HG02840 (cell line): ENCODE data around the gene CLASP1.
"Not testable (repeated sequence)": the region's sequence is repeated elsewhere in the genome, so short reads cannot be mapped to it uniquely, and the experiment has no call there.

ENCODE experiments used
- ATAC-seq: cut with Tn5 transposase; IDR thresholded peaks from one replicate; pipeline ENCODE4 v1.9.1; 2021; ENCODE audit warnings: mild to moderate bottlenecking, moderate library complexity, moderate number of reproducible peaks; ENCODE audit not compliant: unreplicated experiment, low FRiP score

CLASP1 gene

DNA sequence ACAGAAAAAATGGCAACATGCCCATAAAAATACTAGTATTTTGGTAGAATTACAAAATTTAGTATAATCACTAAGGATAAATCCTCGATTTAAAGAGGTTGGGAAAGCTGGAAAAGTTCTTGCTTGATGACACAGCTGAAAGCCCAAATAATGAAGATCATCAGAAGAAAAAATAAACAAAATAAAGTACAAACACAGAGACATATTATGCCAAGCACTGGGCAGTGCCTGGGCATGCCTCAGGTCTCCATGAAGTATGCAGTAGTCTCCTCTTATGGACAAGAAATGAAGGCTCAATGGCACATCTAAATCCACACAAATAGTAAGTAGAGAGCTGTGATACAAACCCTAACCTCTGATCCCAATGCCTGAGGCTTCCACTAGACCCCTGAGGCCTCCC is 60.9 kb downstream of the CLASP1 start:
- ATAC-seq = no peak

DNA sequence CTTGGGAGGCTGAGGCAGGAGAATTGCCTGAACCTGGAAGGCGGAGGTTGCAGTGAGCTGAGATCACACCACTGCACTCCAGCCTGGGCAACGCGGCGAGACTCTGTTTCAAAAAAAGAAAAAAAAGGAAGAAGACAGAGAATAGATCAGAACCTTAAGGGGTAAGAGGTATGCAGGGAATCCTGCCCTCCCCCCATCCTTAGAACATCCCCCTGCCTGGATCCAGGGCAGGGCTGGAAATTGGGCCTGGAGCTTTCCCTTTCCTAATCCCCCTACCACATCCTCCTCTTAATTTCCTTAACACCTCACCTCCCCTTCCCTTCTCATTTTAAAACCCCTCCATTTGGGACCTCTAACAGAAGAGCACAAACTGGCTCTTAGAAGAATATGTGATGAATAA is 62.1 kb downstream of the CLASP1 start:
- ATAC-seq = no peak

DNA sequence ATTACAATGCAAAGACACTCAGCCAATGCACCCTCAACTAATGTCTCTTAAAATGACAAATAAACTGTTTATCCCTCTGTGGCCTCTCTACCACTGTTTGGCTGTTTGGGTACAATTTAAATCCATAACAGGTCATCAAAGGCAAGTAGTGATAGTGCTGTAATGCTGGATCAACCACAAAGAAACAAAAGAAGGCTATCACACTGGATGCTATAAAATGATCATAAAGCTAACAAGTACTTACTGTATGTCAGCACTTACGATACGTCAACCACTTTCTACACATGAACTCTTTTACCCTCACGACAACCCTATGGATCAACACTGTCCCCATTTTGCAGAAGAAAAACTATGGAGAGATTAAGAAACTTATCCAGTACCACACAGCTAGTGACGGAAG is 64.5 kb downstream of the CLASP1 start:
- no peak for ATAC-seq

DNA sequence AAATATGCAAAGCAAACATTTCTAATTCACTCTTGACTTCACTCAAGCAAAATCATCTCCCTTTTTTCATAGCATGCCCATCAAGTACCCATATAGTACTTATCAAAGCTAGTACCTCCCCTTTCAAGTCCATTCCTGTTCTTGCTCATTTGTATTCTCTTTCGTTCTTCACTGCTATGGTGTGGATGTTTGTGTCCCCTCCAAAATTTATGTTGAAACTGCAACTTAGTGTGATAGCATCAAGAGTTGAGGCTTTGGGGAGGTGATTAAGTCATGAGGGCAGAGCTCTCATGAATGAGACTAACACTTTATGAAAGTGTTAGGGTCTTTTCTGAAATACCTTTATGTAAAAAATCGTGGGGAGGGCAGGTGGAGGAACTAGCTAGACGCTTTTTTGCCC is 65.7 kb downstream of the CLASP1 start:
- no peak for ATAC-seq

DNA sequence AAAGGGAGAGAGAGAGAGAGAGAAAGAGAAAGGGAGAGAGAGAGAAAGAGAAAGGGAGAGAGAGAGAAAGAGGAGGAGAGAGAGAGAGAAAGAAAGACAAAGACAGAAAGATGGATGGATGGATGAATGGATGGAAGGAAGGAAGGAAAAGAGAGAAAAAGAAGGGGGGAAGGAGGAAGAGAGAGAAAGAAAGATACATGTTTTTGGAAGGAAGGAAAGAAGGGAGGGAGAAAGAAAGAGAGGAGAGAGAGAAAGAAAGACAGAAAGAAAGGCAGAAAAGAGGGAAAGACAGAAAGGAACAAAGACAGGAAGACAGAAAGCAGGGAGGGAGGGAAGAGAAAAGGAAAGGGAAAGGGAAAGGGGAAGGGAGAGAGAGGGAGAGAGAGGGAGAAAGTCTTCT is 67.0 kb downstream of the CLASP1 start:
- ATAC-seq = no peak

DNA sequence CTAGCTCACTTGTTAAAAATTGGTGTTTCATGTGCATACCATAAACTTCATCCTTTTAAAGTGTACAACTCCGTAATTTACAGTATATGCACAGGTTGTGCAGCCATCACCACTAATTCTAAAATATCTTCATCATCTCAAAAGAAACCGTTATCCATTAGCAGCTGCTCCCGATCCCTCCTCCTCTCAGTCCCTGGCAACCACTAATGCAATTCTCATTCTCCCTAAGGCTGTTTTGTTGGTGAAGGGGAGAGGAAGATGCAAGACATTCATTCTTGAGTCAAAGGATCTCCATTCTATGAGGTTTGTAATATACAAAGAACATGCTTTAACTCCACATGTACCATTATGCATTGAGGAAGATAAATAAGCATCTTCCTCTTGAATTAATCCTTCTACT is 70.0 kb downstream of the CLASP1 start:
- ATAC-seq = no peak

DNA sequence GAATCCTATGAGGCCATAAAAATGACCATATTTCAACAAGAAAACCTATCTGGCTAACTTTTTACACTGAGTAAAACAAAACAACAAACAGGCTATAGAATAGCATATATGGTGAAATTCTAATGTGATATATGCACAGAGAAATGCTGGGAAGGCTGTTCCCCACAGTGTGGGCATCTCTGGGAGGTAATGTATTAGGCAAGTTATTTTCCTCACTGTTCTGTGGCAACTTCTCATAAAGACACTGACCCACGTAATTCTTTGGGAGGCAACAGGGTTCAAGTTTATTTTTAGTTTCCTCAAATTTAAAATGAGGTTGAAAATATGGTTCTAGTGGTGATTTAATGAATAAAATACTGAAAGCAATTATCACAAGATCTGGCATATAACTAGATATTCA is 71.9 kb downstream of the CLASP1 start:
- no peak for ATAC-seq

DNA sequence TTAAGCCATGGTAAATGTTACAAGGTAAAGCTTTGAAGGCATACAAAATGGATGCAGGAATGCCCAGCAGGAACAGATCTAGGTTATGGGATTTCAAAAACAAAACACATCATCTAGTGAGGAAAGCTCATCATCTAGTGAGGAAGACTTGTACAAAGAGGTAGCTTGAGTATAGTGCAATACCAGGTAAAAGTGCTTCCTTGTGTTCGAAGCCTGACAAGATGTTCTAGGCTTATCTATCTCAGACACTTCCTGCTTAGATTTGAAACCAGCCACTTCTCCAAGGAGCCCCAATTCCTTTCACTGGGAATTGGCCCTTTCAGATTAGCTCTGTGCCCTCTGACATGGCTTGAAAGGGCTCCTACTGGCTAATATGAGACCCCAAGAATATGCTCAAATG is 73.0 kb downstream of the CLASP1 start:
- no peak for ATAC-seq

DNA sequence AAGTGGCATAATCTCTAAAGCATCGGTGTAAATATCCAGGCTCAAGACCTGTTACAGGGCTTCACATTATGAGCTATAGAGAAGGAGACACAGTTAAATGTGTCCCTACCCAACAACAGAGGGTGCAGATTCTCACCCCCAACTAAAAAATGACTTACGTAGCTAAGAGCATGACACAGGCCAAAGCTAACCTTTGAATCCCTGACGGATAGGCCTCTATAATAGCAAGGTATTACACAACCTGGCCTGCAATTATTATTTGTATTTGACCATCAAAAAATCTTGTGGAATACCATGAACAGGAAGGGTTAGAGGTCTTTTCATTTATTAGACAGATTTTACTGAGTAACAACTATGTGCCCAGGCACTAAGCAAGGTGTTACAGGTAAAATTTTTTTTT is 73.5 kb downstream of the CLASP1 start:
- ATAC-seq = no peak

DNA sequence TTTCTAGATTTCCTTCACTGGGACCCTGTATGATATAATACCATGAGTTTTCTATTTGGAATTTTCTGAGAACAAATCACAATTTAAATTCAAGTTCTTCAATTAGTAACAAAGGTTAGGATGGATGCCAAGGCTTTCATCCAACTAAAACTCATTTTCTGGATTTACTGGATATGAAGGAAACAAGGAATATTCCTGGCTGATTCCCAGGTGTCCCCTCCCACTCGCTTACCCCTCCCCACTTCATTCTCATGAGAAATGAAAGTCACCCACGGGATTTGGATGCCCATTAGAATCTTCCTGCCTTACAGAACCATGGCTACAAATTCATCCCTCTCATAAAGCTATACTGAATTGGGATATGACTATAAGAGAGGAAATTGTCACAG is 78.6 kb downstream of the CLASP1 start:
- ATAC-seq = no peak

DNA sequence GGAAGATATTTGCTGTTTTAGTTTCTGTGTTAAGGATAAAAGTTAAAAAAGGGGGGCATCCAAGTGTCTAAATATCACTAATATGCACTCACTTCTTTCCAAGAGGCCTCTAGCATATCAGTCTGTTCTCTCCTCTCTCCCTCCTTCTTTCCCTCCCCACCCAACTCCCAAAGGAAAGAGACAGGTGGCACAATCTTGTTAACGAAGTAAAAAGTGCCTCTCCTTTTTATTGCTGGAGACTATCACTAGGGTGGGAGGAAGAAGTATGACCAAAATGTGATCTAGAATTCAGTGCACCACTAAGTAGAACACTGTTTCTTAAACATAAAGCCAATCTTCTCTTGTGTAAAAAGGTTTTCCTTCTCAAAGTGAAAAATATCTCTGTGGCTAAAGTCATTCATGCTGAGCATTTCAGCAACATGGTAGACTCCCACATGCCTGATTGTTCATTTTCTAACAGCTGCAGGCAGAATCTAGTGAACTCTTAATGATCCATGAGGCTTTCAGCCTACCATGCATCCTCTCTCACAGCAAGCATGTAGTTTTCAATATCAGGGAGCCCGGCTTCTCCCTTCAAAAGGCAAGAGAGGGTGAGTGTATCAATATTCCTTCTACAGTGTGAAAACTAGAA is 79.1 kb downstream of the CLASP1 start:
- no peak for ATAC-seq

DNA sequence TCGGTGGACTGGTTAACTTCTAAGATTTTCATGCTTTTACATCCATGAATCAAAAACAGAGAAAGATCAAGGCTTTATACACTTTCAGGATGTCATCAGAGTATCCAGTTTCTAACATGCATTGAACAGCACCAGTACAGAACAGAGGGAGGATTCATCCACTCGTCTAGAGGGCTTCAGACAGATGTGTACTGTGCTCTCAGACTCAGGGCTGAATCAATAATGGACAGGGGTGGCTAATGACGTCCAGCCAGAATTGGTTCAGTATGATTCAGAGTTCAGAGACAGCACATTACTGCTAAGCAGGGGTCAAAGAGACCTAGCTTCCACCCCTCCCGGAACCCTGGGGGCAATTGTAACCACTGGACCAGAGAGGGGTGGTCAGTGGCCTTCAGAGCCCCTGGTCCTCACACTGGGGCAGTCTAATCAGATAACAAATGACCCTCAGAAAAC is 81.3 kb downstream of the CLASP1 start:
- ATAC-seq = no peak

DNA sequence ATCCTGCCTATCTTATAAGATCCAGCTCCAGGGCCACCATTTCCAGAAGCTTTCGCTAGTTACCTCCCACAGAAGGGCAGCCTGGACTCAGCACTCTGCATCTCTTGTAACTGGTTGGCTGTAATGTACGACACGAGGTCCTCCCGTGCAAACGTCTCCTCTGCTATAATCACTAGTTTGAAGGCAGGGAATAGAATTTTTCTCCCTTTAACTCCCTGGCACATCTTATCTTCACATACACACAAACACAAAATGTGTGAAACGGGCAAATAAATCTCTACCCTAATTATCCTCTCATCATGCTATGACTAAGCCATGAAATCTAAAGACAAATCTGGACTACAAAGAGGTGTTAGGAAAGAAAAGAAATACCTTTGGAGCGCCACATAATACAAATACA is 81.8 kb downstream of the CLASP1 start:
- ATAC-seq = no peak

DNA sequence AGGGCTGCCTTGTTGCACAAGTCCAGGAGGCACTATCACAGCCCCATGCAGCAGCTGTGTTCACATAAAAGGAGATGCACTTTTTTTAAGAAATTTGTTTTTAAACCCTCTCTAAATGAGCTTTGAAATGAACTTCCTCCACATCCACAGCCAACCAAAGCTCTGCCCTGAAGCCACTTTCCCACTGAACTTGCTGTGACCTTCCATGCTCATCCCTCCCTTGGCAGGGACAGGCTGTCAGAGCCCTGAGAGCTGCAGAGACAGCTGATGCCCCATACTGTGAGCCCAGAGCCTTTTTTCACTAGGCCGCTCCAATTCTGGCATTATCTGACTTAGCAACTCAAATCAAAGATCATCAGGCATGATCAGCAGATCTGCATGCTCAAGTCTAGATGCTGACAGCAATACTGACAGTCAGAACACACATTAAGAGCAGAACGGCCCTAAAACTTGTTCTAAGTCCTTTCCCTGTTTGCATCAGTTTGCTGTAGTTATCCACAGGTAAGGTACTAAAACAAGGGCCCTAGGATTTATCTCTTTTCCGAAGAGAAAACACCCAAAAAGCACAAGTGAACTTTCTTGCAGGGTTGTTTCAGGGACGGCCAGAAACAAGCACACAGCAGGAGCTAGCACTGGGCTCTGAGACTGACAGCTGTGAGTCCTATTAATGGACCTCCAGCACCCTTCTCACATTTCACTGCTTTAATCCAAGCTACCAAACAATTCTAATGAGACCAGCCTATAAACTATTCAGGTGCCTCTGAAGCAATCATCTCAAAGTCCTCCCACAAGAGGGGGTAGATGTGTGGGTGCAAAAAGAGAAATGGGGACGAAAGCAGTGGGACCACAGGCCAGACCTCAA is 83.6 kb downstream of the CLASP1 start:
- no peak for ATAC-seq

DNA sequence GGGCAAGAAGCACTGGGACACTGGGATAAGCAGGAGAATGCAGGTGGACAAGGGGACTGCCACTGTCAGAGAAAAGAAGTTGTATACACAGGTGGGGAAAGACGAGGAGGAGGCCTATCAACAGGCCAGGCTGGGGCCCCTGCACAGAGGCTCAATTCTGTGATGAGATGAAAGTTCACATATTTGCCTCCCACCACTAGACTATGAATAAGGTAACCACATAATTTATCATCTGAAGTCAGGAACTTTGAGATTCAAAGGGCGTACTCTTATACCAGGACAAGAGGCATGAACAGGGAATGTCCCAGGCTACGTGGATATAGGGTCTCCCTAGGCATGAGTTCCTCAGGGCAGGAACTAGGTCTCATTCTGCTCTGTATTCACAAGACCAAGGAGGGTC is 84.4 kb downstream of the CLASP1 start:
- no peak for ATAC-seq

DNA sequence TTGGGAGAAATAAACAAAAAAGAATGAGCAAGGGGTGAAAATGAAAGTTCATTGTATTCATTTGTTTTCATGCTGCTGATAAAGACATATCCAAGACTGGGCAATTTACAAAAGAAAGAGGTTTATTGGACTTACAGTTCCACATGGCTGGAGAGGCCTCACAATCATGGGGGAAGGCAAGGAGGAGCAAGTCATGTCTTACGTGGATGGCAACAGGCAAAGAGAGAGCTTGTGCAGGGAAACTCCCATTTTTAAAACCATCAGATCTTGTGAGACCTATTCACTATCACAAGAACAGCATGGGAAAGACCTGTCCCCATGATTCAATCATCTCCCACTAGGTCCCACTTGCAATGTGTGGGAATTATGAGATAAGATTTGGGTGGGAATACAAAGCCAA is 85.5 kb downstream of the CLASP1 start:
- ATAC-seq = not testable (repeated sequence)

DNA sequence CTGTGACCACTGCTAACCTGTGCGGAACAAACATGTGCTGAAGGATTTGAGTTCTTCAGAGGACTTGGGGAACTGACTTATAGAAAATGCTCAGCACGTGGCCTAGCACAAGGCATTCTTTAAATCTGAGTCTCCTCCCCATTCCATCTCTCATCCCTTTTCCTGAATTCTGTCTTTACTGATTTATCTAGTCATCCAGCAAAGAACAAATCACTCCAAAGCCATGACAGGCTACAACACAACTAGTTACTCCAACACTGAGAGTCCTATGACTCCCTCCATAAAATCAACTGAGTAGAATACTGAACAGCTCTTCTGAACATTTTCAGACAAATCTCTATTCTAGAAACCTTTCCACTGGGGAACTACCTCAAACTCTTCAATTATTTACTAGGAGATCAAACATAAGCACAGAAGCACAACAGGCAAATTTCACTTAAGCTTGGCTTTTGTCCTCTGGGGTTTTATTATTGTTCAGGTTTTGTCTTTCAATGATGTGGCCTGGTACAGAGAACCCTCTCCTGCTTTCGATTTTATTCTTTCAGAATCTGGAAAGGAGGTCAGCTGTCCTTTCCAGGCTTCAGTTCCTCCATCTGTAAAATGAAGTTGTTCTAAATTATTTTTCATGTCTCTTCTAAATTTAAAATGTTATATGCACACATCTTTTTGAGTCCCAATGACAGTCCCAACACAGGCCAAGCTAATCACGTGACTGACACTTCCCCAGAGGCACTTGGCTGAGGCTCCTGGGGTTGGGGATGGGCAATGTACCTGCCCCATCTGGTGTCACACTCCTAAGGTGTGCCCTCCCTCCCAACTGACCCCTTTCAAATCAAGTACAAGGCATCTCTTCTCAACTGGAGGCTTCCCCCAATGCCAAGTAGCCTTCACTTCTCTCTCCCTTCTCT is 86.7 kb downstream of the CLASP1 start:
- no peak for ATAC-seq

DNA sequence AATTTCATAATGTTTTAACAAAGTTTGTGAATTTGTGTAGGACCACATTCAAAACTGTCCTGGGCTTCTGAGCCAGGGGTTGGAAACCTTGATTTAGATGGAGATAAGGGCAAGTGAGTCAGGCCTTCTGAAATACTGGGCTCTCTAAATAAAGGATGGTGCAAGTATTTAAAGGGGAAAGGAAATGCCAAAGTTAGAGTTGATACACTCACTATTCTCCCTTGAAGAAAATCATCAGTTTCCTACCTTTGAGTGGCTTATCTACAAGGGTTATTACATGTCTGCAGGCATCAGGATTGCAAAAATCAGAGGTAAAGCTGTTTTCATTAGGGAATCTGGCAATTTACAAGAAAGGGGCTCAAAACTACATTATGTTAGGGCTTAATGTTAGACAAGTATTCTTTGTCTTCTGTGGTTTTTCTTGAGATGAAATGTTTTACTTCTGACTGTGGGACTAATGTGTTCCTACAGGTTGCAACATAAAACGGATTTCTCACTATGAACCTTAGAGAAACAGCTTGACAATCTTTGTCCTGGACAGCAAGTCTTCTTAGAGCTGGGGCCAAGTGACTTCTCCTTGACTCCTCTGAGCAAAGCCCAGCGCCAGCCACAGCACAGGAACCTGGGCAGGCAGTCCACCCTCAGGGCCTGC is 87.5 kb downstream of the CLASP1 start:
- no peak for ATAC-seq

DNA sequence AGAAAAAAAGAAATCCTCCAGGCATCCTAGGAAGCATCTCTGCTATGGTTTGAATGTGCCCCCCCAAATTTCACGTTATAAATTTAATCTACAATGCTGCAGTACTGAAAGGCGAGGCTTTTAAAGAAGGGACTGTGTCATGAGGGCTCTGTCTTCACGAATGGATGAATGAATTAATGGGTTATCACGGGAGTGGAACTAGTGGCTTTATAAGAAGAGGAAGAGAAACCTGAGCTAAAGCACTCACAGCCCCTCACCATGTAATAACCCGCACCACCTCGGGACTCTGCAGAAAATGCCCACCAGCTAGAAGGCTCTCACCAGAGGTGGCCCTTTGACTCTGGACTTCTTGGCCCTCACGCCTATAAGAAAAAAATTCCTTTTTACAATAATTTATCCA is 90.9 kb downstream of the CLASP1 start:
- no peak for ATAC-seq

DNA sequence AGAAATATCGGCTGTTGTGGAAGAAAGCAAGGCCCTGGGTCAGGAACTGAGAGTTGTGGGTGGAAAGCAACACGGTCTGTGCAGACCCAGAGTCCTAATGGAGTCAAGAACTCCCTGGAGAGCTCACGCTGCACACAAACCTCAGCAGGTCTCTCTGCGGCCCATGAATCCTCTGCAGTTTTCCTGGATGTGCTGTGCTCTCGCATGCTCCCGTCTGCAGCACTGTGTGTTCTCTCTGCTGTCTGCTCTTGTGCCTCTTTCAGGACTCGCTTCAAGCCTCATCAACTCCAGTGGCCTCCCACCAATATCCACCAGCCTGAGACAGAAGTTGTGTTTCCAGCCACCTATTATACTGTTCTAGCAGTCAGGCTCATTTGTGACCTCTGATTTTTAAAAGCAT is 94.3 kb downstream of the CLASP1 start:
- no peak for ATAC-seq
